Mesenchymal stem cell (in vitro differentiated cells and primary cell): ENCODE data around the gene SPATA13.

ENCODE experiments used
- DNase-seq: peaks from one replicate; pipeline ENCODE4 v3.0.0-alpha.2; 2013
- H2AFZ ChIP-seq: one replicate; pipeline ENCODE4 v1.6.1; 2013; ENCODE audit warnings: low read depth, mild to moderate bottlenecking, control low read depth, inconsistent platforms, low read length, moderate library complexity
- H2AK5ac ChIP-seq: 2 replicates; pipeline ENCODE4 v1.6.1; 2013; ENCODE audit warnings: low read length, moderate library complexity, mild to moderate bottlenecking, inconsistent platforms; ENCODE audit not compliant: severe bottlenecking
- H2BK120ac ChIP-seq: one replicate; pipeline ENCODE4 v1.6.1; 2013; ENCODE audit warnings: low read depth, mild to moderate bottlenecking, inconsistent platforms, low read length, moderate library complexity
- H2BK12ac ChIP-seq, 2 experiments: one replicate each; pipeline ENCODE4 v1.6.1; 2013; ENCODE audit warnings: inconsistent platforms in 2 of 2, low read length in 2 of 2, mild to moderate bottlenecking in 2 of 2, moderate library complexity in 2 of 2, control low read depth in 1 of 2
- H2BK15ac ChIP-seq: one replicate; pipeline ENCODE4 v1.6.1; 2013; ENCODE audit warnings: mild to moderate bottlenecking, low read depth, inconsistent platforms; ENCODE audit not compliant: poor library complexity, severe bottlenecking
- H2BK5ac ChIP-seq: 2 replicates; pipeline ENCODE4 v1.6.1; 2013; ENCODE audit warnings: low read depth, mild to moderate bottlenecking, low read length, control low read depth, inconsistent platforms; ENCODE audit not compliant: poor library complexity, severe bottlenecking
- H3K14ac ChIP-seq, 2 experiments: one replicate each; pipeline ENCODE4 v1.6.1; 2013; ENCODE audit warnings: inconsistent platforms in 2 of 2, low read length in 2 of 2, control low read depth in 1 of 2, mild to moderate bottlenecking in 1 of 2, moderate library complexity in 1 of 2
- H3K18ac ChIP-seq, 2 experiments: one replicate each; pipeline ENCODE4 v1.6.1; 2013; ENCODE audit warnings: inconsistent platforms in 2 of 2, low read length in 2 of 2, control low read depth in 1 of 2, low read depth in 1 of 2, mild to moderate bottlenecking in 1 of 2
- H3K23ac ChIP-seq, 2 experiments: one replicate each; pipeline ENCODE4 v1.6.1; 2013; ENCODE audit warnings: inconsistent platforms in 2 of 2, low read length in 2 of 2, mild to moderate bottlenecking in 2 of 2, moderate library complexity in 2 of 2, control low read depth in 1 of 2
- H3K27ac ChIP-seq: 2 replicates; pipeline ENCODE4 v1.5.1; 2013; ENCODE audit warnings: mild to moderate bottlenecking, moderate library complexity, low read length, control low read depth, inconsistent platforms; ENCODE audit not compliant: poor library complexity, severe bottlenecking
- H3K27me3 ChIP-seq, 2 experiments: 2 replicates each; pipeline versions ENCODE4 v1.6.1 to v1.7.0; 2013; ENCODE audit warnings: low read length in 2 of 2, mild to moderate bottlenecking in 2 of 2, moderate library complexity in 2 of 2, control low read depth in 1 of 2, inconsistent platforms in 1 of 2; ENCODE audit not compliant: control insufficient read depth in 1 of 2, insufficient read depth in 1 of 2
- H3K36me3 ChIP-seq, 2 experiments: 2 replicates each; pipeline versions ENCODE4 v1.6.1 to v1.7.0; 2013; ENCODE audit warnings: low read length in 2 of 2, control low read depth in 1 of 2, inconsistent platforms in 1 of 2, low read depth in 1 of 2, mild to moderate bottlenecking in 1 of 2; ENCODE audit not compliant: insufficient read depth in 2 of 2, control insufficient read depth in 1 of 2
- H3K4ac ChIP-seq, 2 experiments: one replicate each; pipeline ENCODE4 v1.6.1; 2013; ENCODE audit warnings: inconsistent platforms in 2 of 2, low read length in 2 of 2, mild to moderate bottlenecking in 2 of 2, moderate library complexity in 2 of 2, control low read depth in 1 of 2, low read depth in 1 of 2
- H3K4me1 ChIP-seq: 2 replicates; pipeline ENCODE4 v1.6.1; 2013; ENCODE audit warnings: low read depth, low read length, control low read depth; ENCODE audit not compliant: control insufficient read depth, insufficient read depth
- H3K4me2 ChIP-seq: 2 replicates; pipeline ENCODE4 v1.6.1; 2013; ENCODE audit warnings: low read length, mild to moderate bottlenecking, inconsistent platforms; ENCODE audit not compliant: poor library complexity, severe bottlenecking
- H3K4me3 ChIP-seq, 2 experiments: 2 replicates each; pipeline versions ENCODE4 v1.5.1 to v1.7.0; 2013; ENCODE audit warnings: low read length in 2 of 2, mild to moderate bottlenecking in 2 of 2, control low read depth in 1 of 2, low read depth in 1 of 2; ENCODE audit not compliant: insufficient read depth in 1 of 2
- H3K79me1 ChIP-seq: replicated peaks from 2 replicates; pipeline ENCODE4 v1.6.1; 2013; ENCODE audit warnings: mild to moderate bottlenecking, control low read depth, low read length, inconsistent platforms; ENCODE audit not compliant: poor library complexity, severe bottlenecking
- H3K9ac ChIP-seq: 2 replicates; pipeline ENCODE4 v1.7.0; 2013; ENCODE audit warnings: mild to moderate bottlenecking, low read length, moderate library complexity
- H3K9me3 ChIP-seq: 2 replicates; pipeline ENCODE4 v1.7.0; 2013; ENCODE audit warnings: mild to moderate bottlenecking, low read length; ENCODE audit not compliant: control insufficient read depth
- H4K8ac ChIP-seq: one replicate; pipeline ENCODE4 v1.6.1; 2013; ENCODE audit warnings: inconsistent platforms, mild to moderate bottlenecking, low read length, moderate library complexity
- H4K91ac ChIP-seq: one replicate; pipeline ENCODE4 v1.6.1; 2013; ENCODE audit warnings: mild to moderate bottlenecking, low read length, inconsistent platforms
- WGBS: methylation state at CpG from one replicate; pipeline ENCODE4 v1.1.7; 2013; ENCODE audit warnings: mixed read lengths; 5-methylcytosine and 5-hydroxymethylcytosine counted together

The SPATA13 gene

DNA sequence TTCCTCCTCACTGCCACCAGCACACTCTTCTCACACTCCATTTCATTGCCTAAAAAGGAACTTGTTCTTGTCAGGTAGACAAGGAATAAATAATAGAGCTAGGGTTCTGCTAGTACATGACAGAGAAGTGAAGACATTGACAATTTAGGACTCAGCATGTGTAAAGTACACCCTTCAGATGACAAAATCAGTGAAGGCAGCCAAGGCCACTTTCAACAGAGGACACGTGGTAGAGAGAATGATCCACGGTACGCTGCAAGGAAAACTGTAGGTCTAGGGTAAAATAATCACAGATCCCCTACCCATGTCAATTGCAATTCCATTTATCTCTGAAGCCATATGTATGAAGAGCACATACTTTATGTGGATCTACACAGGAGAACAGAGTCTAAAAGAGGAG lies 7.2 kb upstream of the SPATA13 start:
- H3K9ac ChIP-seq, result no peak overlapping the region
- H2AK5ac ChIP-seq, result no peak overlapping the region
- H3K4me3 ChIP-seq, result no peak overlapping the region
- H2BK120ac ChIP-seq, result no peak overlapping the region
- peaks cover 13% of the 10 kb centered on the region for H3K4me1 ChIP-seq
- no peaks in the 10 kb centered on the region for H3K36me3 ChIP-seq
- H3K14ac ChIP-seq, result no peak overlapping the region
- H2BK12ac ChIP-seq, result no peak overlapping the region
- no peak overlapping the region for H3K4ac ChIP-seq
- H3K27me3 ChIP-seq, result no peaks in the 10 kb centered on the region
- no peak overlapping the region for H3K27ac ChIP-seq
- no peaks in the 10 kb centered on the region for H3K9me3 ChIP-seq
- no peak overlapping the region for H2BK15ac ChIP-seq
- no peak overlapping the region for H2AFZ ChIP-seq
- peak overlapping the region; percentile 9 for H4K91ac ChIP-seq
- no peak overlapping the region for H2BK5ac ChIP-seq
- 80% methylated on average over 1 of the region's 3 CpGs for WGBS
- no peak overlapping the region for H3K18ac ChIP-seq
- peaks cover 2% of the 10 kb centered on the region for H3K79me1 ChIP-seq
- H3K4me2 ChIP-seq, result no peak overlapping the region
- no peak for DNase-seq
- peak overlapping the region; percentile 14 for H4K8ac ChIP-seq
- H3K23ac ChIP-seq, result no peak overlapping the region

DNA sequence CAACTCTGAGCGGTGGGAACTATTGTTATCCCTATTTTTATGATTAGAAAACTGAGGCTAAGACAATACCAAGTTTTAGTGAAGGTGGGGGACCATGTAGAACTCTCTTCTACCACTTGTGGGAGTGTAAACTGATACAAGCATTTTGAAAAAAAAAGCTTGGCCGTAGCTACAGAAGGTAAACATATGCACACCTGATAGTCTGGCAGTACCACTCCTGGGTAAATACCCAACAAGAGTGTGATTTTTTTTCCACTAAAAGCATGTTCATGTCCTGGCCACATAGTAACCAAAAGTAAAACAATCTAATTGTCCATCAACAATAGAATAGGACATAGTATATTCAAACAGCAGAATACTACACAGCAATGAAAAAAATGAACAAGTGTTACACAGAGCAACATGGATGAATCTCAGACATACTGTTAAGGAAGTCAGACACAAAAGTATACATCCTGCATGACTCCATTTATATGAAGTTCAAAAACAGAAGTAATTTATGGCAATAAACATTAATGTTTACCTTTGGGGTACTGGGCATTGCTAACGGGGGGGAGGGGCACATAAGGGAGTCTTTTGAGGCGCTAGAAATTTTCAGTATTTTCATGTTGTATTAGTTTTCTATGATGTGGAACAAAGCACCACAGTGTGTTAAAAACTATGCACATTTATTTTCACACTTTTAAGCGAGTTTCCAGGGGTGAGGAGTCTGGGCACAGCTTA lies 6.4 kb upstream of the SPATA13 start:
- H2BK12ac ChIP-seq, result no peak overlapping the region
- no peak overlapping the region for H3K4ac ChIP-seq
- WGBS, result 100% methylated on average over 4 of the region's 5 CpGs
- no peak overlapping the region for H4K91ac ChIP-seq
- H3K36me3 ChIP-seq, result no peaks in the 10 kb centered on the region
- H2BK15ac ChIP-seq, result no peak overlapping the region
- H2BK5ac ChIP-seq, result no peak overlapping the region
- no peak overlapping the region for H3K4me2 ChIP-seq
- H3K23ac ChIP-seq, result no peak overlapping the region
- peaks cover 2% of the 10 kb centered on the region for H3K79me1 ChIP-seq
- H2BK120ac ChIP-seq, result no peak overlapping the region
- no peak overlapping the region for H4K8ac ChIP-seq
- no peak overlapping the region for H3K14ac ChIP-seq
- H3K18ac ChIP-seq, result no peak overlapping the region
- H2AFZ ChIP-seq, result no peak overlapping the region
- no peak overlapping the region for H3K9ac ChIP-seq
- H2AK5ac ChIP-seq, result no peak overlapping the region
- peaks cover 10% of the 10 kb centered on the region for H3K4me1 ChIP-seq
- H3K4me3 ChIP-seq, result no peak overlapping the region
- H3K27ac ChIP-seq, result no peak overlapping the region
- H3K9me3 ChIP-seq, result no peaks in the 10 kb centered on the region
- no peaks in the 10 kb centered on the region for H3K27me3 ChIP-seq
- no peak for DNase-seq

DNA sequence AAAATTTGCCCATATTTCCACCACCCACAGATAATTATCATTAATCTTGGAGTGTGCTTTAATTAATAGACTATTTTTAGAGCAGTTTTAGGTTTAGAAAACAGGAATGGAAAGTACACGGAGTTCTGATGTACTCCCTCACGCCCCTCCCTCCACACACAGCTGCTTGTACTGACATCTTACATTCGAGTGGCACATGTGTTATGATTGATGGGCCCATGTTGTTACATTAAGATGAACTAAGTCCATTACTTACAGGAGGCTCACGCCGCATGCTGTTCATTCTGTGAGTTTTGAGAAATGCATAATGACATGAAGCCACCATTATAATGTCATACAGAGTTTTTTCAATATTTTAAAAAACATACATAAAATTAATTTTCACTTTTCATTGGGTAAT lies 1.2 kb upstream of the SPATA13 start:
- no peak overlapping the region for H4K8ac ChIP-seq
- H2BK5ac ChIP-seq, result no peak overlapping the region
- WGBS, result 80% methylated on average over 2 of the region's 5 CpGs
- DNase-seq, result no peak
- no peak overlapping the region for H4K91ac ChIP-seq
- H3K27me3 ChIP-seq, result no peaks in the 10 kb centered on the region
- no peaks in the 10 kb centered on the region for H3K9me3 ChIP-seq
- no peak overlapping the region for H3K14ac ChIP-seq
- H3K9ac ChIP-seq, result no peak overlapping the region
- H3K79me1 ChIP-seq, result peaks cover 15% of the 10 kb centered on the region
- H2AK5ac ChIP-seq, result no peak overlapping the region
- H3K4me2 ChIP-seq, result no peak overlapping the region
- H3K4me1 ChIP-seq, result peaks cover 17% of the 10 kb centered on the region
- peak overlapping the region in 1 of 2 experiments; percentile 6 for H2BK12ac ChIP-seq
- no peak overlapping the region for H3K23ac ChIP-seq
- no peak overlapping the region for H2BK120ac ChIP-seq
- H3K27ac ChIP-seq, result peak overlapping the region; percentile 33
- H3K36me3 ChIP-seq, result no peaks in the 10 kb centered on the region
- H3K4ac ChIP-seq, result no peak overlapping the region
- no peak overlapping the region for H3K4me3 ChIP-seq
- H2AFZ ChIP-seq, result no peak overlapping the region
- H2BK15ac ChIP-seq, result no peak overlapping the region
- no peak overlapping the region for H3K18ac ChIP-seq

DNA sequence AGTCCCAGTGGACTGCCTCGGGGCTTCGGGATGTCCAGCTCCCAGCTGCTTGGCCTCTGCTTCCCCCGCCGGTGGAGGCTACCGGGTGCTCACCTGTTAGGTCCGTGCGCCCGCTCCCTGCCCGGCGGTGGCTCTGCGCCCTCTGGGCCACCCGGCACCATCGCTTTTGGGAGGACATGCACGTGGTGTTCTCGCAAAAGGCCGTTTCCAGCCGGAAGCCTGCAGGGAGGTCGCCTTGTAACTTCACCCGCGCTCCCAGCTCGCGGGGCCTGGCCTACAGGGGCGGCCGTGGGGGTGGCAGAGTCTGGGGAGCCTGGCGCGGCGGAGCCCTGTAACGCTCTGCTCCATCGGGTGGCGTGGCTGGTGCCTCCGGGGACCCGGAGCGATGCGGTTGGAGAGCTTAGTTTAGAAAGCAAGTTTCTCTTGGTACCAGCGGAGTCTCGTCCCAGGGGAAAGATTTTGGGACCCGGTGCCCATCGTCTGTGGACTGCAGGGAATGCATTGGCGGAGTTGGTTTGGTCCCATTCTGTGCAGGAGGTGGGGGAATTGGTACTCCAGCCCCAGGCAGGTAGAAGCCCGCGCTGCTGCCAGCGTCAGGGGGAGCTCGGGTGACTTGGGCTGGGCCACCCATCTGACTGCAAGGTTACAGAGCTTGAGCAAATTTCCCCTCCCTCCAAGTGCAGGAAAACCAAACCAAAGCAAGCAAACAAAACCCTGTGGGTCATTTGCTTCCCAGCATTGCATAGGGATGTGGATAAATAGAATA lies 673 bp downstream of the SPATA13 start:
- H2BK5ac ChIP-seq, result peak overlapping the region; percentile 5
- no peak overlapping the region for H2AK5ac ChIP-seq
- DNase-seq, result no peak
- H4K91ac ChIP-seq, result peak overlapping the region; percentile 19
- H3K14ac ChIP-seq, result peak overlapping the region in 1 of 2 experiments; percentile 80
- H3K36me3 ChIP-seq, result peaks cover 0 to 4% of the 10 kb centered on the region in 2 experiments
- H3K27ac ChIP-seq, result no peak overlapping the region
- peak overlapping the region; percentile 20 for H2AFZ ChIP-seq
- peaks cover 21% of the 10 kb centered on the region for H3K4me1 ChIP-seq
- H2BK15ac ChIP-seq, result peak overlapping the region; percentile 95
- H3K4me3 ChIP-seq, result peak overlapping the region; percentile 75 to 92
- H2BK120ac ChIP-seq, result no peak overlapping the region
- H3K79me1 ChIP-seq, result peaks cover 18% of the 10 kb centered on the region
- H2BK12ac ChIP-seq, result peak overlapping the region in 1 of 2 experiments; percentile 12
- H3K23ac ChIP-seq, result peak overlapping the region in 1 of 2 experiments; percentile 87
- H3K27me3 ChIP-seq, result no peaks in the 10 kb centered on the region
- no peaks in the 10 kb centered on the region for H3K9me3 ChIP-seq
- H3K18ac ChIP-seq, result peak overlapping the region; percentile 48 to 90
- peak overlapping the region; percentile 24 for H4K8ac ChIP-seq
- peak overlapping the region; percentile 99 for H3K4me2 ChIP-seq
- 1% methylated on average over 43 of the region's 43 CpGs for WGBS
- H3K4ac ChIP-seq, result peak overlapping the region; percentile 3 to 36
- H3K9ac ChIP-seq, result peak overlapping the region; percentile 87
